Panc1 (cell line): ENCODE results near the gene UQCRC2. TPM values are rescaled to one million over a fixed set of nuclear protein-coding genes. Genes with fewer than 3 reads are reported as not detected.

ENCODE experiments used
- ATAC-seq: fragments of 200-7000 bp; cut with Tn5 transposase; 2 replicates; pipeline ENCODE4 v1.9.1; 2020; ENCODE audit warnings: mild to moderate bottlenecking, moderate library complexity
- BruUV-seq: library from RNA; stranded (reverse); fragments of 400-500 nt; replicated peaks from 2 replicates; lab custom pipeline; 2021; lab: Mats Ljungman, UMichigan
- CTCF ChIA-PET: fragments of 300-600 bp; sonication (Branson Sonifier 250); formaldehyde crosslinking; loops from one replicate; lab custom pipeline; 2022; ENCODE audit warnings: antibody characterized with exemption; lab: Charles Lee
- POLR2A ChIA-PET: fragments of 300-600 bp; sonication (Branson Sonifier 250); formaldehyde crosslinking; loops from one replicate; lab custom pipeline; 2022; ENCODE audit warnings: antibody characterized with exemption; lab: Charles Lee
- DNase-seq: peaks from one replicate; pipeline ENCODE4 v3.0.0-alpha.2; 2010; ENCODE audit warnings: low read depth, low spot score
- H3K27ac ChIP-seq: 2 replicates; pipeline ENCODE4 v1.5.1; 2011; ENCODE audit warnings: mild to moderate bottlenecking, low read length, inconsistent platforms
- H3K27me3 ChIP-seq: fragments of 200-500 bp; sonication (Bioruptor generic); 2 replicates; pipeline ENCODE4 v1.6.0; 2014; ENCODE audit warnings: low read length, inconsistent platforms; ENCODE audit not compliant: control insufficient read depth, insufficient read depth
- H3K36me3 ChIP-seq: fragments of 200-500 bp; sonication (Bioruptor generic); 2 replicates; pipeline ENCODE4 v1.5.1; 2014; ENCODE audit warnings: inconsistent platforms, mild to moderate bottlenecking, low read length, moderate library complexity; ENCODE audit not compliant: control insufficient read depth, insufficient read depth
- H3K4me1 ChIP-seq: 2 replicates; pipeline ENCODE4 v1.5.1; 2011; ENCODE audit warnings: inconsistent platforms, mild to moderate bottlenecking, low read length, moderate library complexity; ENCODE audit not compliant: control insufficient read depth, insufficient read depth
- H3K4me3 ChIP-seq, 2 experiments: 2 replicates each; pipeline ENCODE4 v1.5.1; 2011 to 2012; ENCODE audit warnings: low read depth in 2 of 2, low read length in 2 of 2, mild to moderate bottlenecking in 2 of 2, inconsistent platforms in 1 of 2, moderate library complexity in 1 of 2
- H3K9me3 ChIP-seq: fragments of 200-500 bp; sonication (Bioruptor generic); 2 replicates; pipeline ENCODE4 v1.5.1; 2014; ENCODE audit warnings: low read depth, mild to moderate bottlenecking, inconsistent platforms, low read length, moderate library complexity; ENCODE audit not compliant: control insufficient read depth, insufficient read depth
- CTCF ChIP-seq: fragments of 450-650 bp; IDR thresholded peaks from 2 replicates; pipeline ENCODE4 v1.5.1; 2017; ENCODE audit warnings: mild to moderate bottlenecking
- POLR2AphosphoS5 ChIP-seq: IDR thresholded peaks from 2 replicates; pipeline ENCODE4 v1.6.1; 2012; ENCODE audit warnings: mild to moderate bottlenecking, low read depth, low read length, moderate library complexity
- SIN3A ChIP-seq: IDR thresholded peaks from 2 replicates; pipeline ENCODE4 v1.6.1; 2012; ENCODE audit warnings: low read depth, mild to moderate bottlenecking, low read length, moderate library complexity, borderline replicate concordance; ENCODE audit not compliant: insufficient read depth
- TCF7L2 ChIP-seq: IDR thresholded peaks from 2 replicates; pipeline ENCODE4 v1.6.1; 2011; ENCODE audit warnings: mild to moderate bottlenecking, low read depth, low read length, inconsistent platforms
- in situ Hi-C: cut with HindIII; loops from 2 replicates; pipeline ENCODE4 v1.10.0; 2016; ENCODE audit warnings: low sequenced_read_pairs, low pct_unique_long_range_greater_than_20kb
- intact Hi-C: fragments of 100-400 bp; cut with micrococcal nuclease; formaldehyde crosslinking; loops from one replicate; pipeline ENCODE4 v1.10.0; 2022; ENCODE audit not compliant: unreplicated experiment
- total RNA-seq: library from RNA; stranded (reverse); gene quantifications from one replicate; pipeline ENCODE4 v1.2.1, GENCODE V29; 2021; ENCODE audit not compliant: unreplicated experiment
- TF ChIP-seq, protein P1 (sequence below), 2 experiments: IDR thresholded peaks; 2 replicates each; pipeline ENCODE4 v1.6.1; 2011 to 2012; ENCODE audit warnings: low read depth in 2 of 2, control low read depth in 1 of 2, low read length in 1 of 2, mild to moderate bottlenecking in 1 of 2, moderate library complexity in 1 of 2; ENCODE audit not compliant: insufficient read depth in 1 of 2

The UQCRC2 gene
- total RNA-seq, 1 experiment from 2014 or later, result 248 TPM

DNA sequence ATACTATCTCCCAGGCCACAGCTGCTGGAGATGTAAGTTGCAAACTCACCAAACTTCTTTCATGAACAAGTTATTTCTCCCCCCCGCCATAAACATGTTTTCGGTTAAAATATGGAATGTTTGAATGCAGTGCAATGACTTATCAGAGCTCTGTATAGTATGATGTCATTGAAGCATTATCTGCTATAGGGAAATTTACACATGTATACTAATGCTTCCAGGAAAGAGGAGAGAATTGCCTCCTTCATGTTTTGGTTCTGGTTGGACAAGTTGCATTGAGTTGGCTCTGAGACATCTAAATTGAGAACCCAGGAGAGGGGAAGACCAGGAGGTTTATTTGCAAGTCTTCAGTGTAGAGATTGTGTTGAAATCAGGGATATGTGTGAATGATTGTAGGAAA is 20.8 kb downstream of the UQCRC2 start:
- BruUV-seq, result no TSS peak
- Histone ChIP-seq H3K27ac (no peak overlapping the region), H3K4me1 (no peaks in the 10 kb centered on the region), H3K4me3 (no peak overlapping the region), H3K27me3 (no peaks in the 10 kb centered on the region), H3K36me3 (peaks cover 66% of the 10 kb centered on the region), H3K9me3 (no peaks in the 10 kb centered on the region)
- no peak for ATAC-seq
- in situ Hi-C loops, result no loop called here
- DNase-seq, result no peak
- ChIA-PET CTCF (no interaction called here), POLR2A (no interaction called here)
- intact Hi-C loops, result no loop called here
- TF ChIP-seq, protein P1, sequence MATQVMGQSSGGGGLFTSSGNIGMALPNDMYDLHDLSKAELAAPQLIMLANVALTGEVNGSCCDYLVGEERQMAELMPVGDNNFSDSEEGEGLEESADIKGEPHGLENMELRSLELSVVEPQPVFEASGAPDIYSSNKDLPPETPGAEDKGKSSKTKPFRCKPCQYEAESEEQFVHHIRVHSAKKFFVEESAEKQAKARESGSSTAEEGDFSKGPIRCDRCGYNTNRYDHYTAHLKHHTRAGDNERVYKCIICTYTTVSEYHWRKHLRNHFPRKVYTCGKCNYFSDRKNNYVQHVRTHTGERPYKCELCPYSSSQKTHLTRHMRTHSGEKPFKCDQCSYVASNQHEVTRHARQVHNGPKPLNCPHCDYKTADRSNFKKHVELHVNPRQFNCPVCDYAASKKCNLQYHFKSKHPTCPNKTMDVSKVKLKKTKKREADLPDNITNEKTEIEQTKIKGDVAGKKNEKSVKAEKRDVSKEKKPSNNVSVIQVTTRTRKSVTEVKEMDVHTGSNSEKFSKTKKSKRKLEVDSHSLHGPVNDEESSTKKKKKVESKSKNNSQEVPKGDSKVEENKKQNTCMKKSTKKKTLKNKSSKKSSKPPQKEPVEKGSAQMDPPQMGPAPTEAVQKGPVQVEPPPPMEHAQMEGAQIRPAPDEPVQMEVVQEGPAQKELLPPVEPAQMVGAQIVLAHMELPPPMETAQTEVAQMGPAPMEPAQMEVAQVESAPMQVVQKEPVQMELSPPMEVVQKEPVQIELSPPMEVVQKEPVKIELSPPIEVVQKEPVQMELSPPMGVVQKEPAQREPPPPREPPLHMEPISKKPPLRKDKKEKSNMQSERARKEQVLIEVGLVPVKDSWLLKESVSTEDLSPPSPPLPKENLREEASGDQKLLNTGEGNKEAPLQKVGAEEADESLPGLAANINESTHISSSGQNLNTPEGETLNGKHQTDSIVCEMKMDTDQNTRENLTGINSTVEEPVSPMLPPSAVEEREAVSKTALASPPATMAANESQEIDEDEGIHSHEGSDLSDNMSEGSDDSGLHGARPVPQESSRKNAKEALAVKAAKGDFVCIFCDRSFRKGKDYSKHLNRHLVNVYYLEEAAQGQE (IDR thresholded peaks at IDR 0.05; ENCODE audit: insufficient read depth in 1 of 2, low read depth in 2 of 2, low read length in 1 of 2), result no peak
- no peak for TF ChIP-seq TCF7L2
- TF ChIP-seq CTCF, result no peak
- no peak for TF ChIP-seq SIN3A
- TF ChIP-seq POLR2AphosphoS5, result no peak

DNA sequence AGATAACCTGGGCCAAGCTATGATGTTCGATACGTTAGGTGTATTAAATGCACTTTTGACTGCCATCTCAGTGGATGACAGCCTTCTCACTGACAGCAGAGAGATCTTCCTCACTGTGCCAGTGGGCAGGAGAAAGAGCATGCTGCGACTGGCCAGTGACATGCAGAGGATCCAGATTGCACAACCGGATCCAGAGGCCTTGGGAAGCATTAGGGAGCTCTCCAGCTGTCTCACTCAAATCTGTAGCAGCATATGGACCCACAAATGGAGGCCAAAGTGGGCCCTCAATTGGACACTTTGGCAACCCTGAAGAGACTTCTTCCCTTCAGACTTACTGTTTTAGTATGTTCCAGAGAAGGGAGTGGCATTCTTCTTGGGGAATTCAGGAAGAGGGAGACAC is 26.9 kb downstream of the UQCRC2 start:
- Histone ChIP-seq H3K4me3 (no peak overlapping the region), H3K36me3 (peaks cover 69% of the 10 kb centered on the region), H3K4me1 (no peaks in the 10 kb centered on the region), H3K27ac (no peak overlapping the region), H3K27me3 (no peaks in the 10 kb centered on the region), H3K9me3 (no peaks in the 10 kb centered on the region)
- ChIA-PET POLR2A (no interaction called here), CTCF (no interaction called here)
- ATAC-seq (no peak), DNase-seq (no peak)
- BruUV-seq, result no TSS peak
- in situ Hi-C loops, result no loop called here
- intact Hi-C loops, result no loop called here
- no peak for TF ChIP-seq SIN3A
- TF ChIP-seq TCF7L2, result no peak
- no peak for TF ChIP-seq POLR2AphosphoS5
- TF ChIP-seq CTCF, result no peak
- TF ChIP-seq, protein P1 (IDR thresholded peaks at IDR 0.05; ENCODE audit: insufficient read depth in 1 of 2, low read depth in 2 of 2, low read length in 1 of 2), result no peak
